ACHN (cell line): Measurements from ENCODE around the gene C6orf62.
A peak's percentile ranks its signal among the peaks of the same experiment; 100 is the strongest.
"Not testable (repeated sequence)": the region's sequence is repeated elsewhere in the genome, so short reads cannot be mapped to it uniquely, and the experiment has no call there.

Experiments used
- DNase-seq: peaks from one replicate; pipeline ENCODE4 v3.0.0-alpha.2; 2015
- in situ Hi-C: cut with HindIII; loops from 2 replicates; pipeline ENCODE4 v1.10.0; 2017; ENCODE audit warnings: low sequenced_read_pairs, low pct_ligation_motif_present, low pct_unique_long_range_greater_than_20kb

Gene C6orf62

GRCh38 chr6:24744911-24745310 is 26.0 kb upstream of the C6orf62 start:
- no peak for DNase-seq
- in situ Hi-C loops = no loop called here

- in situ Hi-C loops = no loop called here
- no peak for DNase-seq
Measured at GRCh38 chr6:24743944-24744335, 25.0 kb upstream of the C6orf62 start.

GRCh38 chr6:24743265-24743943 is 24.4 kb upstream of the C6orf62 start:
- in situ Hi-C loops = no loop called here
- DNase-seq = peak; percentile 71

GRCh38 chr6:24742216-24742738 is 23.3 kb upstream of the C6orf62 start:
- no peak for DNase-seq
- in situ Hi-C loops = no loop called here

- in situ Hi-C loops = no loop called here
- DNase-seq = no peak
Measured at GRCh38 chr6:24740861-24741260, 21.9 kb upstream of the C6orf62 start.

- in situ Hi-C loops = no loop called here
- no peak for DNase-seq
Measured at GRCh38 chr6:24738741-24739140, 19.8 kb upstream of the C6orf62 start.

GRCh38 chr6:24734710-24735109 is 15.8 kb upstream of the C6orf62 start:
- DNase-seq, in situ Hi-C loops: not testable (repeated sequence)

GRCh38 chr6:24734166-24734565 is 15.2 kb upstream of the C6orf62 start:
- DNase-seq = no peak
- in situ Hi-C loops = no loop called here

GRCh38 chr6:24731456-24732134 is 12.6 kb upstream of the C6orf62 start:
- DNase-seq, in situ Hi-C loops: not testable (repeated sequence)

GRCh38 chr6:24730653-24731052 is 11.7 kb upstream of the C6orf62 start:
- in situ Hi-C loops = not testable (repeated sequence)

GRCh38 chr6:24723270-24723669 is 4.3 kb upstream of the C6orf62 start:
- no peak for DNase-seq
- in situ Hi-C loops = no loop called here

More at GRCh38 chr6:24730653-24731052, 11.7 kb upstream of the C6orf62 start:
- DNase-seq = not testable (repeated sequence)

- in situ Hi-C loops = no loop called here
- DNase-seq = no peak
Measured at GRCh38 chr6:24721461-24722215, 2.7 kb upstream of the C6orf62 start.

- peak; percentile 99 for DNase-seq
- in situ Hi-C loops = no loop called here
Measured at GRCh38 chr6:24720604-24721460, 1.9 kb upstream of the C6orf62 start.

- DNase-seq = peak; percentile 55
- in situ Hi-C loops = no loop called here
Measured at GRCh38 chr6:24720131-24720603, 1.2 kb upstream of the C6orf62 start.

GRCh38 chr6:24718449-24719124 is 367 bp downstream of the C6orf62 start:
- DNase-seq = no peak
- in situ Hi-C loops = no loop called here

- in situ Hi-C loops = not testable (repeated sequence)
Measured at GRCh38 chr6:24716602-24717148, 2.3 kb downstream of the C6orf62 start.

GRCh38 chr6:24710519-24711303 is 8.2 kb downstream of the C6orf62 start:
- in situ Hi-C loops = no loop called here

More at GRCh38 chr6:24716602-24717148, 2.3 kb downstream of the C6orf62 start:
- DNase-seq = not testable (repeated sequence)

More at GRCh38 chr6:24710519-24711303, 8.2 kb downstream of the C6orf62 start:
- DNase-seq = no peak
